GM06990 (cell line): ENCODE measurements around the gene GLYATL1.

Experiments
- DNase-seq: peaks from one replicate; pipeline ENCODE4 v3.0.0-alpha.2; 2011; ENCODE audit not compliant: insufficient read length; ENCODE audit errors: extremely low read depth
- H3K27me3 ChIP-seq: replicated peaks from 2 replicates; pipeline ENCODE4 v1.6.0; 2011; ENCODE audit warnings: low read length; ENCODE audit not compliant: control insufficient read depth, insufficient read depth
- H3K36me3 ChIP-seq: 2 replicates; pipeline ENCODE4 v1.5.1; 2011; ENCODE audit warnings: low read length; ENCODE audit not compliant: control insufficient read depth, insufficient read depth
- H3K4me3 ChIP-seq: replicated peaks from 2 replicates; pipeline ENCODE4 v1.5.1; 2011; ENCODE audit warnings: low read depth, mild to moderate bottlenecking, control low read depth, low read length
- CTCF ChIP-seq: IDR thresholded peaks from 2 replicates; pipeline ENCODE4 v1.5.1; 2011; ENCODE audit warnings: low read length, control low read depth, mild to moderate bottlenecking, inconsistent platforms; ENCODE audit not compliant: insufficient read depth, poor library complexity, severe bottlenecking

The GLYATL1 gene

DNA sequence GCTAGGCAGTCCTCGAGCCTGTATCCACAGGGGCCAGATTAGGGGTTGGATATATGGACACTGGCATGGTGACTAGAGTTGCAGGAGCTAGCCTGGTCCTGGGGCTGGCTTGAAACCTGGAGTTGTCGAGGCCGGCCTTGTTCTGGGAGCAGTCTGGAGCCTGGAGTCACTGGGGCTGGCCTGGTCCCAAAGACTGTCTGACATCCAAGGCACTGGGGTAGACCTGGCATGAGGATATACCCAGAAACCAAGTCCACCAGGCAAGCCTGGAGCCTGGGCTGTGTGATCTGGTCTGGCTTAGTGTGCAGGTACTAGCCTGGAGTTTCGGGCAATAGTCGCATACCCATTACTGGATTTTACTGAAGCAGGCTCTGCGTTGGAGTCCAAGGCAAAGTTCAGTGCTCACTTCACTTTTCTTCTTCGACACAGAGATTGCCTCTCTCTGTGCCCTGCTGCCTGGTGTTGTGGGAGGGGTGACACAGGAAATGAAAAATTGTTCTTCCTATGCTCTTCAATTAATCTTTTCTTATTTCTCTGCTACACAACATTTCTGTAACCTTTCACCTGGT is 4.3 kb upstream of the GLYATL1 start:
- DNase-seq: no peak
- H3K4me3 ChIP-seq: no peak overlapping the region
- no peaks in the 10 kb centered on the region for H3K36me3 ChIP-seq
- TF ChIP-seq CTCF: no peak
- H3K27me3 ChIP-seq: no peaks in the 10 kb centered on the region

GRCh38 chr11:58938398-58938797 is 890 bp upstream of the GLYATL1 start:
- H3K27me3 ChIP-seq: no peaks in the 10 kb centered on the region
- no peak for DNase-seq
- TF ChIP-seq CTCF: no peak
- H3K4me3 ChIP-seq: no peak overlapping the region
- H3K36me3 ChIP-seq: no peaks in the 10 kb centered on the region

DNA sequence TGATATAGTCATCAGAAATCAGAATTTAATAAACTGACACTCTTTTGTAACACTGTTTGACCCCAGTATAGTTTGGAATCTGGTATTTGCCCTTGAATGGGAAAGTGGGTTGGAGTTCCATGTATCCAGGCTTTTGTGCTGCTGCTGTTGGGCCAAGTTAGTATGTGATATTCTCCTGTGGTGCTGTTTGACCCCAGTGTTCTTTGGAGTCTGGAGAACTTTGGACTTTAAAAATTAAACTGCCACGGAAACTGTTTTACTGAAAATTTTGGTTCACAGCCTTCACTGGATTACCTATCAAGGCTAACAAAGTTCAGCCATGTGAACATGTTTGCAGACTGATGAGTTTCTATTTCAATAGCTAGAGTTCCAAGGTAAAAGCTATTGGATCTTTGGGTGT is 740 bp downstream of the GLYATL1 start:
- H3K27me3 ChIP-seq: no peaks in the 10 kb centered on the region
- no peak overlapping the region for H3K4me3 ChIP-seq
- H3K36me3 ChIP-seq: no peaks in the 10 kb centered on the region
- no peak for DNase-seq
- no peak for TF ChIP-seq CTCF

GRCh38 chr11:58941838-58942237 is 2.5 kb downstream of the GLYATL1 start:
- DNase-seq: no peak
- H3K4me3 ChIP-seq: no peak overlapping the region
- no peak for TF ChIP-seq CTCF
- H3K27me3 ChIP-seq: no peaks in the 10 kb centered on the region
- no peaks in the 10 kb centered on the region for H3K36me3 ChIP-seq

- no peak for TF ChIP-seq CTCF
- no peak for DNase-seq
Observed at GRCh38 chr11:58945663-58946062, 6.4 kb downstream of the GLYATL1 start.

DNA sequence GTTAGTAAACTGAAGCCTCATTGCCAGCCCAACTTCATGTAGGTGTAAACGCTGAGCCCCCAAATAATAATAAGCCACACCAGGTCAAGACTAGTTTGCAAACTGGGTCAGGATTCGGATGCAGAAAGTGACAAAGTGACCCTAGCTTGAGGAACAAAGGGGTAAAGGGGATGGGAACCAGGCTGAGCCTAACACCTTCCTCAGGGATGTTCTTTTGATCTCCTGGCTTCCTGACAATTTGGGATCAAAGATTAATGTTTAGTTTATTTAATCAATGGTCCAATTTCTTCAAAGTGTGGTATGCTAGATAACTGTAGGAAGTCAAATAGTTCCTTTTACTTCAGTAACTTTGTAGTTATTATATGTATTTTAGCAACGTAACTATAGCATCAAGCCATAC is 9.9 kb downstream of the GLYATL1 start:
- H3K4me3 ChIP-seq: no peak overlapping the region
- no peaks in the 10 kb centered on the region; the same call in 1 of the 2 replicates for H3K27me3 ChIP-seq
- no peak for TF ChIP-seq CTCF
- DNase-seq: no peak
- no peaks in the 10 kb centered on the region for H3K36me3 ChIP-seq

More at GRCh38 chr11:58945663-58946062, 6.4 kb downstream of the GLYATL1 start:
- Histone ChIP-seq H3K36me3 (no peaks in the 10 kb centered on the region), H3K4me3 (no peak overlapping the region), H3K27me3 (no peaks in the 10 kb centered on the region)
